Hematopoietic multipotent progenitor cell treated with erythropoietin and hydrocortisone succinate and interleukin-3 and kit ligand, for 17 days (in vitro differentiated cells): ENCODE data around the gene UNC5B.
"Not testable (repeated sequence)": the region's sequence is repeated elsewhere in the genome, so short reads cannot be mapped to it uniquely, and the experiment has no call there.

Experiments
- DNase-seq: peaks from one replicate; pipeline ENCODE4 v3.0.0-alpha.2; 2015; ENCODE audit warnings: low spot score

Gene UNC5B

DNA sequence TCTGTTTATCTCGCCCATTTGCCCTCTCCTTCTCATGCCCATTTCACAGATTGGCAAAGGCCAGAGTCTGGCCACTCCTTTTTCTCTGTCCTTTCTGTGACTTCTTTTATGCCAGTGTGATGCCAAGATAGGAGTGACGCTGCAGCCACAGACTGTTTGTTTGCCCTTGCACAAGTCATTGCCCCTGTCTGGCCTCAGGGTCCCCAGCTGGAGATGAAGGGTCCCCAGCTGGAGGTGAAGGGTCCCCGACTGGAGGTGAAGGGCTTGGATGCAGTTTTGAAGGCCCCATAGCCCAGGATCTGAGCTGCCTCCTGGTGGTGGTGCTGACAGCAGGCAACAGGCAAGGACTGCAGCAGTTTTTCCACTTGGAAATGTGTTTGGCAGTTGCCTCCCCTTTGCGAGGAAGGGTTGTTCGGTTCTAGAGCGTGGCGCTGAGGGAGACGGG is 55.9 kb downstream of the UNC5B start:
- no peak for DNase-seq

DNA sequence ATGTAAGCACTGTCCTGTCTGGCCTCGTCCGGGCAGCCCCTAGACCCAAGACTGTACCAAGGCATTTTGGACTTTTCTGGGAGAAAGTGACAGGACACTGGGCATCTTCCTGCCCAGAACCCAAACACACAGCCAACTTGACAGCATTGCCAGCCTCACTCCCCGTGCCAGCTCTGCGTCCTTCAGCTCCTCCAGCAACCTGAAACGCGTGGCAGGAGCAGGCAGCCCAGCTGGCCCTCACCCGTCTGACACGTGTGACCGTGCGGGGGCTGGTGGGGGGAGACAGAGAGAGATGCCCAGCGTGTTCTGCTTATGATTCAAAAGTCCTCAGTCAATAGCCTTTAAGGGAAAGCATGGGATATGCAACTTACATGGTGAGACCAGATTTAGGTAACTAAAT is 56.4 kb downstream of the UNC5B start:
- no peak for DNase-seq

DNA sequence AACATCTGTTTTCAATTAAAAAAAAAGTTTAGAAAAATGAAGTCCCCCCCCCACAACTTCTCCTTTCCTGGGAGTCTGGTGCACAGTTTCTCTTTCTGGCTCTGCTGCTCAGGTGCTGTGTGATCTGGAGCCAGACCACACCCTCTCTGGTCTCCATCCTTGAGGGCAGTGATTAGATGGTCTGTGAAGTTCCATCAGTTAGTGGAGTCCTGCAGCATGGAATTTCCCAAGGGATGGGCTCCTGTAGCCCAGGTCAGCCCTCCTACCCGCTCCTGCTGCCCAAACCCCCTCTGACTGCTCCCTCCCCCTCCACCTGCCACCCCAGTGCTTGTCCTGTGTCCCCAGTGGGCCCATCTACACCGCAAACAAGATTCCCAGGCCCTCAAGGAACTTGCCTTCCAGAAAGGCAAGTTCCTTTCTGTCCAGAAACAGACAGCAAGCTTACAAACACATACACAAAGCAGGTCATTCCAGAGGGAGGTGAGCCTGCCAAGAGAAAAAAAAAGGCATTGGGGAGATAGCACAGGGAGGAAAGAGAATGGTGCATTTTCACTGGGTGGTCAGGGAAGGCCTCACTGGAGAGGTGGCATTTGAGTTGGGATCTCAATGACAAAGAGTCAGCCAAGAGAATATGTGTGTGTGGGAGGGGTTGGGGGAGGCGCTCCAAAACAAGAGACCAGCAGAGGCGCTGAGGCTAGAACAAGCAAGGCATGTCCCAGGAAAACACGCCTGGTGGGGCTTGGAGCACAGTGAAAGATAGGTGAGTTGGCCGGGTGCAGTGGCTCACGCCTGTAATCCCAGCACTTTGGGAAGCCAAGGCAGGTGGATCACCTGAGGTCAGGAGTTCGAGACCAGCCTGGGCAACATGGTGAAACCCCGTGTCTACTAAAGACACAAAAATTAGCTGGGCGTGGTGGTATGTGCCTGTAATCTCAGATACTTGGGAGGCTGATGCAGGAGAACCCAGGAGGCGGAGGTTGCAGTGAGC is 57.2 kb downstream of the UNC5B start:
- DNase-seq: no peak

DNA sequence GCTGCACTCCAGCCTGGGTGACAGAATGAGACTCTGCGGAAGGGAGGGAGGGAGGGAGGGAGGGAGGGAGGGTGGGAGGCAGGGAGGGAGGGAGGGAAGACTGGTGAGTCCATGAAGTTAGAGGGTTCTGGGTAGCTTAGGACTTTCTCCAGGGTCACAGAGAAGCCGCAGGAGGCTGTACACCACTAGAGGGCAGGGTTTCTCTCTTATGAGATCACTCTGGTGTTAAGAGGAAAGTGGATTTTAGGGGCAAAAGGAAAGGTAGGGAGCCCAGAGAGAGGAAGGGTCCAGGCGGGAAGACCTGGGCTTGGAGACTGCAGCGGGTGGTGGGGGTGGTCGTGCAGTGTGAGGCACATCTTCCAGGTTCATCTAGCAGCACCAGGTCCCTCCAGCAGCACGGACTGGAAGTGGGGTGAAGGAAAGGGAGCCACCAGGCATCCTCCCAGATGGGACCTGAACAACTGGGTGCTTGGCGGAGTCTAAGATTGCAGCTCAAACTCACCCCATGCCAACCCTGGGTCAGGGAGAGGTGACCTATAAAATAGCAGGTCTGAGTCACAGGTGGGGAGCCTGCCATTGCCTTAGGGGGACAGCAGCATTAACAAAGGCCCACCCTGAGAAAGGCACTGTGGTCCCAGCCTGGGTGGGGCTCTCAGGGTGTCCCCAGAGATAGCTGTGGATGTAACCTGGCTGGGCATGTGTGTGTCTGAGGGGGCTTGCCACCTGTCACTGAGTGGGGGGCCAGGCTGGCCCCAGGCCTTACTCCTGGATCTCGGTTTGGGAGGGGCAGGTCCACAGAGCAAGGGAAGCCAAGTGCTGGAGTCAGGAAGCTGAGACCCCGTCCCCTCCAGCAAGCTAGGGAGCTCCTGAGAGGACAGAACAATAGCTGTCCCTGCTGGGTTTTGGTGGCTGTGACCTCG is 58.2 kb downstream of the UNC5B start:
- DNase-seq: no peak

DNA sequence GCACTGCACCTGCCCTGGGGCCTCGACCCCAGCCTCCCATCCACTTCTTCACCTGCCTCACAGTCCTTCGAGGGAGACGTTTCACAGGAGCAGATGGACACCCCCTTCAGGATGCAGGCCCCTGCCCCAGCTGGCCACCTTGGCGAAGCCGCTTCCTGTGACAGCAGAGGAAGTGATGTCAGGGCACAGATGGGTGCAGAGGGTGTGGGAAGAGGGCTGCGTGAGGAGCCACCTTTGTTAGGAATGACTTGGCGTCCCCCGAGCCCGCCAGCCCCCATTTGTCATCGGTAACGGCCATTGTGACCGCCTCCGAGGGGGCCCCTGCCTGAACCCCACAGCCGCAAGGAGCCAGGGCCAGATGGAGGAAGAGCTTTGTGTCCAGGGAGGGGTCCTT is 59.3 kb downstream of the UNC5B start:
- DNase-seq: no peak

DNA sequence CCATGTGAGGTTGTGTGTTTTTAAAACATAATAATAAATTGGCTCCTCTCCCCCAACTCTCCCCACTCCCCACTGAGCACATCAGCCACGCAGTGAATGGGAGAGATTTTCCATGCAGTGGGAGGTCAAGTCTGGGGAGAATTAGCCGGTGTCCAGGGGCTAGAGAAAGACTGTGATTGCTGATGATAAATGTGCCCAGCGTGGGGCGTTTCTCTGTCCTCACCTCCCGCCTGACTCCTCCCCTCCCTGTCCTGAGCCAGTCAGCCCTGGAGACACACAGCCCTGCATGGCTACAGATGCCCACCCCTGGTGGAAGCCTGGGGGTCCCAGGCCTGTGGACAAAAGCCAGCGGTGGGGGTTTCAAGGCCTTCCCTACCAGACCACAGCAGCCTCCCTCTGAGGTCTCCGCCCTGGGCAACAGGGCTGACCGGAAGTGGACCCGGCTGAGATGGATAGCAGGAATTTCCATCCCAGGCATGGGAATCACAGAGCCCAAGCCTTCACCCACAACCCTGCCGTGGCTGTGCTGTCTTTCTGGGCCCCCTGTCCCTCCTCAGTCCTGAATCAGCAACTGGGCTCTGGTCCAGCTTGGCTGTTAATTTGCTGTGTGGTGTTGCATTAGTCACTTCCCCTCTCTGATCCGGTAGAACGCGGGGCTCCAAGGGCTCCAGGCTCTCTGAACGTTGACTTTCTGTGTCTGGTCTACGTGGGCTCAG is 59.8 kb downstream of the UNC5B start:
- DNase-seq: no peak

DNA sequence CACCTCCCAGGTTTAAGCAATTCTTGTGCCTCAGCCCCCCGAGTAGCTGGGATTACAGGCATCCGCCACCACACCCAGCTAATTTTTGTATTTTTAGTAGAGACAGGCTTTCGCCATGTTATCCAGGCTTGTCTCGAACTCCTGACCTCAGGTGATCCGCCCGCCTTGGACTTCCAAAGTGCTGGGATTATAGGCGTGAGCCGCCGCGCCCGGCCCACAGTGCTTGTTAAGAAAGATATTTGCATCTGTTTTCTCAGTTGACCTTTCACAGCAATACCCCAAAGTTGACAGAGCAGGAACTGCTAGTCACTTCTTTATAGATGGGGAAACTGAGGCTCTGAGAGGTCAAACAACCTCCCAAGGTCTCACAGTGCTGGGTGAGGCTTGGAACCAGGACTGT is 60.6 kb downstream of the UNC5B start:
- not testable (repeated sequence) for DNase-seq

DNA sequence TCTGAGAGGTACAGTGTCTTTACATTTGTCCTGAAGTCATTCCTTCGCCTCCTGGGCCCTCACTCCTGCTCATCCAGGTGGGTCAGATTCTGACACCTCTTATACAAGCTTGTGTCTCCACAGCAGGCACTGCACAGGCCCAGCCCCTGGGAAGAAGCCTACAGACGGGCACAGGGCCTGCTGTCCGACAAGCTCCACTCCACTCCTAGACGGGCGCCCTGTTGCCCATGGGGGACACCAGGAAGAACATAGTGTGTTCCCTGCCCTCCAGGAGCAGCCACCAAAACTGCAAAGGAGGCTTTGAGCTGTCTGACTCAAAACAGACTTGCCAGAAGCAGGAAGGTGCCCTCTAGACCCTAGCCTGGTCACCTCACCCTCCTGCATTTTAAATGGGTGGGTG is 61.1 kb downstream of the UNC5B start:
- no peak for DNase-seq

DNA sequence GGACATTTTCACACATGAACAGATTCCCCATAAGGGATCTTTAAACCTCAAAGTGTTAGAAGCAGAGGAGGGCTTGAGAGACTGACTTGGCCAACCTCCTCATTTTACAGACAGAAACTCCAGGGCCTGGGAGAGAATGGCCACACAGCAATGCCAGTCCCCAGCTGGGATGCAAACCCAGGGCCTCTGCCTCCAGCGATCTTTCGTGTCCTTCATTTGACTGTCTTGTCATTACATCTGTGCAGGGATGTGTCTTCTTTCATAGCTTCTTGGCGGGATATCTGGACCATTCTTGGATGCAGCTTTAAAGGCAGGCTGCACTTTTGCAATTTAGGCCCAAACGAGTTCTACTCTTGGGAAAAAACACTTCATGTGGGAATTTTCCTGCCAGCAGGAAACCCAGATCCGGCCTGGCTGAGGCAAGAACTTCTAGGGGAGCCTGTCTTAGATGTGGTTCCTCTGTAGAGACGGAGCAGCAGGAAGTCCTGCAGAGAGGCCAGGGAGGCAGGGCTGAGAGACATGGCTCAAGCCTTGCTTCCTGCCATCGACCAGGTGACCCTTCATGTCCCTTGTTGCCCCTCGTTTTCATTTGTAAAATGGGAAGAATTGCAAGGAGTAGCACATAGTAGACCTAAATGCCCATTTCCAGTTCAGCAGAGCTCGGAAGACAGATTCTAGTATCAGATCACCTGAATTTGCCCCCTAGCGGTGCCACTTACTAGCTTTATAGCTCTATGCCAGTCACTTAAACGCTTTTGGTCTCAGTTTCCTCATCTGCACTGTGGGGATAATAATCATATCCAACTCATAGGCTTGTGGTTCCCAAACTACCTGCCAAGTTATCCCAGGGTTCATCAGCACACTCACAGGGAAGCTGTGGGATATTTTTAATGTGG is 62.8 kb downstream of the UNC5B start:
- DNase-seq: no peak

DNA sequence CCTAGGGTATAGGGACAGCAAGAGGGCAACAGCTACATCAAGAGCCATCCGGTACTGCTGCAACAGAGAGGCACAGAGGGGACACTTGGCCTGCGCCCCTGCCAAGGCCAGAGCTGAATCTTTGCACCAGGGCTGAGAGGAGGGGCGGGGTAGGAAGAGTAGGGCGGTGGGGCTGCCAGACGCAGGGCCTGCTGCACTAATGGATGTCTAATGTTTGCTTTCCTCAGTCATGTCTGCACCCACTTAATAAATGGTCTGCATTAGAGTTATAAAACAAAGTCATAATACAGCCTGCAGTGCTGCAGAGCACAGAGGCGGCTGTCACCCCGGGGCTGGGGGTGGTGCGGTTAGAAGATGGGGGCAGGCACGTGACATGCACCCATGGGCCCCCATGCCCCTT is 64.5 kb downstream of the UNC5B start:
- no peak for DNase-seq

DNA sequence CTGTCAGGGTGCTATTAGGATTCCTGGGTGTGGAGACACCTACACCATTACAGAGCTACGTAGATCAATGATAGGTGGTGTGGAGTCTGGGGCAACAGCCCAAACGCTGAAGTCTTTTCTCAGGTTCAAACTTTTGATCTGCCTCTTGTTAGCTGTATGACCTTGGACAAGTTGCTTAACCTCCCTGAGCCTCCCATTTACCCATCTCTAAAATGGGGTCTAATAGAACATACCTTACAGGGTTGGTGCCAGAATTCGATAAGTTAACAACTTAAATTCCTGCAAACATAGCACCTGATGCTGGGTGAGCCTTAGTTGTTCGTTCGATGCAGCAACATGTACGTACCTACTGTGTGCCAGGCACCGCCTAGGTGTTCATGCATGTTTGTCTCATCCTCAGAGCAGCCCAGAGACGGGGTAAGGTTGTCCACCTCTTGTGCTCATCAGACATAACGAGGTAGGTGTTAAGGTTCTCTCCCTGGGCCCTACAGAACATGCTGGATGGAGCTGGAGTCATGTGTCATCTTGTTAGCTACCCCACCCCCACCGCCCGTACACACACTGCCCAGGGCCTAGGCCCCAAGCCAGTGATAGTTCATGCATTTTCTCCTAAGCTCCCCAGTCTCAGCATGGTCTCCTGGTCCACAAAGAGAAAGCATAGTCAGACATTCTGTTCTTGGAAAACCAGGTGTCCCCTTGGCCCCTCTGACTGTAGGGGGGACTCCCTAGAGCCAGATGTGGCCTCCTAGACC is 65.7 kb downstream of the UNC5B start:
- DNase-seq: no peak

DNA sequence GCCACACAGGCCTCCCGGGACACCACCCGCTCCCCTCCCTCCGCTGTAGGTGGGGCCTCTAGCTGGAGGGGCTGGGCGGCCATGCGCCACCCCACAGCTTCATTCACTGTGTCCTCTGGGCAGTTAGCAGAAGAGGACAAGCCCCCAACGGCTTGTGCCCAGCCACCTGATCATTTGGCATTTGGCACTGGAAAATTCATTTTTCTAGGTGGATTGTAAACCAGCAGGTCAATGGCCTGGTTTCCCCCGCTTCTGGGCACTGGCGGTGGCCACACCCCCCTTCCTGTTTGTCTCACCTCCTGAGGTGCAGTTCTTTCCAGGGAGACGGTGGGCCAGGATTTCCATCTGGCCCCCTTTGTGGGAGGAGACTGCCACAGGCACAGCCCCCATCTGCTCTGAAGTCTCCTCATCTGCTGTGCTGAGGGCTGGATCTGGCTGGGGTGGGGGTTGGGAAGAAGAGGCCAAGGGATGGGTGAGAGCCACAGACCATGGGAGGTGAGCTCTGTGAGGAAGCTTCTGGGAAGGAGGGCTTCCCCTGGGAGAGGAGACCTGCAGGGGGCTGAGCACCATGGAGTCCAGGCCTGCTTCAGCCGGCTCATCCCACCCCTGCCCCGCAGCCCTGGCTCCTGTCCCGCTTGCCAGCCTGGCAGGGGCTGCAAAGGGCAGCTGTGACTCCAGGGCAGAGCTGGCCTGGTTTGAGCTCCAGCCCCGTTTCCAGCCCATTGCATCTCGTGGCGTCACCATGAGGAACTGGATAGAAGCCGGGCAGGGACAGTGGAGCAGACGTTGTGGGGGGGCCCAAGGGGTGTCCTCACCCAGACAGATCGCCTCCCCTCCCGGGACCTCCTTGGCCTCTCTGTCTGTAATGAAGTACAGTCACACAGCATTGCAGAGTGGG is 66.6 kb downstream of the UNC5B start:
- DNase-seq: no peak

DNA sequence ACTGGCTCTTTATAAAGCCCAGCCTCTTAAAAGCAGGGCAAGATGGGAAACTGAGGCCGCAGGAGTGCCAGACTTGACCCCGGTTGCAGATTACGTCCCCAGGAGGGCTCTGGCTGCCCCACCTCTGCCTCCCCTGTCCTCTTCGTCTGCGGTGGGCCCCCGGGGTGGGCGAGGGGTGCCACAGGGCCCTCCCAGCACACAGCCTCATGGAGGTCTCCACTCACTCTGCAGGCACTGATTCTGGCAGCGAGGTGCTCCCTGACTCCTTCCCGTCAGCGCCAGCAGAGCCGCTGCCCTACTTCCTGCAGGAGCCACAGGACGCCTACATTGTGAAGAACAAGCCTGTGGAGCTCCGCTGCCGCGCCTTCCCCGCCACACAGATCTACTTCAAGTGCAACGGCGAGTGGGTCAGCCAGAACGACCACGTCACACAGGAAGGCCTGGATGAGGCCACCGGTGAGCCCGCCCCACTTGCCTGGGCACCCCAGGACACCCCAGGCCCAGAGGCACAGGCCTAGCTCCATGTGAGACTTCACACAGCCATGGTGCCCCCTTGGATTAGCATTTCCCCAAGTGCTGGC is 67.3 kb downstream of the UNC5B start:
- no peak for DNase-seq

DNA sequence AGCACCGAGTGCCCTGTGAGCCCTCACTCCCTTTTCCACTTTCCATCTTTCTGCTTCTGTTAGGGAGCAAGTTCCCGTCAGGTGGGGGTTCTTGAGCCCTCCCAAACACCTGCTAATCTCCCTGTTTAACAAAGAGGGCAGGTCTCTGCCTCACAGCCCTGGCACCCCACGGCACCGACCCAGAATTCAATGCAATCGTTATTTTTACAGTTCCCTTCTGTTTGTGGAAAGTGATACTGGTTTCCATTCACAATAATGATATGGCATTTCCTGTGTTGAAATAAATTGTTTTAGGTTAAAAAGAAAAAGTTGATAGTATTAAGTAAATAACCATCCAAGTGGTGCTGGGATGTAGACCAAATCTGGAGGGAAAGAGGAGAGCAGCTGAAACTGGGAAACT is 67.8 kb downstream of the UNC5B start:
- DNase-seq: no peak

DNA sequence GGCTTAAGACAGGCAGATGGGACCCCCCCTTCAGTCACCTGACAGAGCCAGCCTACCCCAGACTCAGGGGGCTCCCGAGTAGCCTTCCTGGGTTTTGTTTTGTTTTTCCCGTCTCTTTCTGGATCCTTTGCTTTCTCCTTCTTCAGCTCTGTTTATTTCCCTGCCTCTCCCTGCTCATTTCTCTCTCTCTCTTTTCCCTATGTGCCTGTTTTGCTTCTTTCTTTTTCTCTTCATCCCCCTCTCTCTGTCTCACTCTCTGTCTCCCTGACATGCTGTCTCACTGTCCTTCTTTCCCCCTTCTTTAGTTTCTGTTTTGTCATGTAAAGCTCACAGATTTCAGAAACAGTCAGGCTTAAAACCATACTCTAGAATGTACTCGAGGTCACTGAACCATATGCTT is 68.5 kb downstream of the UNC5B start:
- DNase-seq: no peak

DNA sequence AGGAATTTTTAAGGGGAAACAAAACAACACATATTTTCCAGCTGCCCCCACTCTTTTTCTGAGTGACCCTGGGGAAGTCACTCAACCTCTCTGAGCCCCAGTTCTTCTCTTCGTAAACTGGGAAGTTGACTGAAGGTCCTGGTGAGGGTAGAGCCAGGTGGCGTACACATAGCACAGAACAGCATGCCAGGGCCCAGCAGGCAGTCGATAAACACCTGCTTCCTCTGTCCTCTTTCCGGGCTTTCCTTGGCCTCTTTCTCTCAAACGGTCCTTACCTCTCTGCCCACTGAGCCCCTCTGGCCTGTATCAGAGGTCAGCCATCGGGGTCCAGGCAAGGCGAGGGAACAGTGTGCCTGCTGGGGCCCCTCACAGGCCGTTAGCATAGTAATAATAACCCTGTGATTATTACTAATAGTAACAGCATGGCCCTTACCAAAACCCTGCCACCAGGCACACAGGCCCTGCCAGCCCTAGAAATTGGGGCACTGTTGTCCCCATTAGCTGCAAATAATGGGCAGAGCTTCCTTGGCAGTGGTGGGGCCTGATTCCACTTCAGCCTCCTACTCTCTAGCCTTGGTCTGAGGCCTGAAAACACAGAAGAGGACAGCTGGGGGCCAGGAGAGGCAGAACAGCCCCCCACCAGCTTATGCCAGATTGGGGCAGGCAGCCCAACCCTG is 69.4 kb downstream of the UNC5B start:
- no peak for DNase-seq

DNA sequence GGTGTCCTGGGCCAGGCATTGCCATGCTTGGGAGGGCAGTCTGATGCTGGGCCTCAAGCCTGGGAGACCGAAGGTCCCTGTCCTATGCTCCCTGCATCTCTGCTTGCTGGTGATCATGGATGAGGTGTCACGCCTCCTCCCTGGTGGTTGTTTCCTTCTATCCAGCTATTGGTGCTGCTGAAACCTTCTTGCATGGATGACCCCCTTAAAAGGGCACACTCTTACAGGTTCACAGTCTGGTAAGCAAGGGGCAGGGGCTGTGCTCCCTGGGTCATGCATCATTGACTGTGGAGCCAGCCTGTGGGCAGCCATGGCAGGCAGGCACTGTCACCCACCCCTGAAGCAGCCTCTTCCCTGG is 69.9 kb downstream of the UNC5B start:
- no peak for DNase-seq

DNA sequence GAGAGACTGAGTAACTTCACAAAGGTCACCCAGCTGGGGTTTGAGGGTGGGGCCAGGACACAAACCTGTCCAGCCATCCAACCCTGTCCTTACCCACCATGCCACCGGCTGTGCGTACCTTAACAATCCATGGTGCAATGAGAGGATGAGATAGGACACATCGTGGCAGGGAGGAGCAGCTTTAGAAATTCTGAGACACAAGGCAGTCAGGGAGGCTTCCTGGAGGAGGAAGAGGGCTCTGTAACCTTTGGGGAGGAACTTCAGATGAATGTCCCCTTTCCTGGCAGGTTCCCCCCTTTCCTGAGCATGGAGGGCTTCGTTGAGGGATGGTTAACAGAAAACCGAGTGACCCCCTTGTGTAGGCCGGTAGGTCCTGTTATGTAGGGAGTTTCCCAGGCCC is 71.0 kb downstream of the UNC5B start:
- no peak for DNase-seq

DNA sequence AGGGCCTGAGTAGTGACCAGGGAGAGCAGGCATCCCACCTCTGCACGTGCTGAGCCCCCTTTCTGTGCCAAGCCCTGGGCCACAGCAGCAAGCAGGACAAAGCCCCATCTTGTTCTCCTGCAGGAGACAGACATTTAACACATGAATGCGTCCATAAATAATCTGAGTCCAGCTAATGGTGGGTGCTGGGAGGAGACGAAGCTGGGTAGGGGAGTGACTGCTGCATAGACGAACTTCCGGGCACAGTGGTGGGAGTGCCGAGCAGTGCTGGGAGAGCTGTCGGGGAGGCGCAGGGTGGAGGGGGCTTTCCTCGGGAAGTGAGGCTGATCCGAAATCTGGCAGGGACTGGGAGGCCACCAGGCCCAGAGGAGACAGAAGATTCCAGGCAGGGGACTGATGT is 71.5 kb downstream of the UNC5B start:
- DNase-seq: no peak
